K562 (cell line): Measurements from ENCODE around the gene PHYKPL. TPM values are rescaled to one million over a fixed set of nuclear protein-coding genes. Genes with fewer than 3 reads are reported as not detected.
A peak's percentile ranks its signal among the peaks of the same experiment; 100 is the strongest.

Experiments
- NCOA2 ChIP-seq, 2 experiments: fragments of 450-650 bp; IDR thresholded peaks; 2 replicates each; pipeline ENCODE4 v1.6.1; 2018; ENCODE audit warnings: mild to moderate bottlenecking in 2 of 2, moderate library complexity in 1 of 2; ENCODE audit not compliant: partially characterized antibody in 2 of 2
- REST ChIP-seq, 2 experiments: fragments of 450-650 bp; formaldehyde crosslinking in 1 of 2; IDR thresholded peaks; 2 replicates each; pipeline versions ENCODE4 v1.4.0 to v1.6.1; 2014 to 2020; ENCODE audit warnings: mild to moderate bottlenecking in 2 of 2, borderline replicate concordance in 1 of 2, low read depth in 1 of 2
- TFAP4 ChIP-seq: sonication (generic); formaldehyde crosslinking; IDR thresholded peaks from 2 replicates; pipeline ENCODE4 v1.8.0; 2022; ENCODE audit warnings: missing genetic modification reagents, mild to moderate bottlenecking, moderate library complexity, borderline replicate concordance
- ZBTB40 ChIP-seq, 2 experiments: fragments of 450-650 bp in 1 of 2; sonication (generic) in 1 of 2; formaldehyde crosslinking in 1 of 2; IDR thresholded peaks; 2 replicates each; pipeline versions ENCODE4 v1.7.1 to v1.9.0; 2016 to 2022; ENCODE audit warnings: inconsistent platforms in 1 of 2, mild to moderate bottlenecking in 1 of 2, missing genetic modification reagents in 1 of 2
- ZNF699 ChIP-seq: fragments of 250-450 bp; sonication (Bioruptor Pico); IDR thresholded peaks from 2 replicates; pipeline ENCODE4 v1.8.0; 2021; ENCODE audit warnings: mild to moderate bottlenecking, moderate library complexity; ENCODE audit not compliant: insufficient replicate concordance
- ZNF79 ChIP-seq: fragments of 250-450 bp; sonication (Bioruptor Pico); IDR thresholded peaks from 2 replicates; pipeline ENCODE4 v1.4.0; 2020; ENCODE audit warnings: low read depth, mild to moderate bottlenecking, moderate library complexity
- polyA plus RNA-seq, 8 experiments: library from polyadenylated mRNA; depleted of rRNA in 4 of 8; stranded (reverse) in 5 of 8; unstranded in 3 of 8; fragments of >200 nt; fragmentation: Nextera tagmentation in 2 of 8; fragmentation: Illumina TruSeq in 1 of 8; extraction: Ambion mirVana in 2 of 8; extraction: Trizol in 1 of 8; gene quantifications; 2 replicates each; pipeline versions ENCODE4 v1.2.1 to v1.2.3, GENCODE V29; 2011 to 2014; ENCODE audit warnings: inconsistent platforms in 1 of 8, missing spikeins in 1 of 8
- total RNA-seq, 7 experiments: library from RNA; depleted of rRNA in 6 of 7; stranded (reverse); fragments of >200 nt in 6 of 7; fragmentation: Illumina TruSeq in 2 of 7; extraction: Trizol in 2 of 7; gene quantifications; 2 replicates each; pipeline versions ENCODE4 v1.2.1 to v1.2.3, GENCODE V29; 2011 to 2021; ENCODE audit warnings: low replicate concordance in 1 of 7

The PHYKPL gene
- total and polyA plus RNA-seq, 9 of the 15 experiments (the other 6 are each of a cell fraction or from before 2014, with no cell fraction given): 4.7 to 34.7 (median 18.6) TPM

- TF ChIP-seq REST (IDR thresholded peaks at IDR 0.05; ENCODE audit: borderline replicate concordance): peak; percentile 91
- TF ChIP-seq REST (CRISPR knock-in tag; IDR thresholded peaks at IDR 0.05; ENCODE audit: low read depth): no peak
- TF ChIP-seq NCOA2 (IDR thresholded peaks at IDR 0.05; ENCODE audit: partially characterized antibody in 2 of 2): no peak
- TF ChIP-seq ZNF699: no peak
- no peak for TF ChIP-seq ZNF79 (CRISPR knock-in tag)
- TF ChIP-seq TFAP4 (CRISPR knock-in tag): peak; percentile 55; the same call in 1 of the 2 replicates
- no peak for TF ChIP-seq ZBTB40 (IDR thresholded peaks at IDR 0.05)
- TF ChIP-seq ZBTB40 (CRISPR knock-in tag; IDR thresholded peaks at IDR 0.05): no peak
These were observed 47.3 kb upstream of the PHYKPL start (continued) for GRCh38 chr5:178279723-178280438.
